22Rv1 (cell line): Measurements from ENCODE around the gene SMAD6.

Source experiments
- H3K27ac ChIP-seq: fragments of 450-650 bp; 2 replicates; pipeline ENCODE4 v1.5.1; 2017
- ZFX ChIP-seq: fragments of 450-650 bp; IDR thresholded peaks from 2 replicates; pipeline ENCODE4 v1.6.1; 2017; ENCODE audit warnings: antibody characterized with exemption, borderline replicate concordance
- TF ChIP-seq, protein P1 (sequence below): fragments of 450-650 bp; IDR thresholded peaks from 2 replicates; pipeline ENCODE4 v1.5.1; 2017; ENCODE audit warnings: mild to moderate bottlenecking

Gene SMAD6

DNA sequence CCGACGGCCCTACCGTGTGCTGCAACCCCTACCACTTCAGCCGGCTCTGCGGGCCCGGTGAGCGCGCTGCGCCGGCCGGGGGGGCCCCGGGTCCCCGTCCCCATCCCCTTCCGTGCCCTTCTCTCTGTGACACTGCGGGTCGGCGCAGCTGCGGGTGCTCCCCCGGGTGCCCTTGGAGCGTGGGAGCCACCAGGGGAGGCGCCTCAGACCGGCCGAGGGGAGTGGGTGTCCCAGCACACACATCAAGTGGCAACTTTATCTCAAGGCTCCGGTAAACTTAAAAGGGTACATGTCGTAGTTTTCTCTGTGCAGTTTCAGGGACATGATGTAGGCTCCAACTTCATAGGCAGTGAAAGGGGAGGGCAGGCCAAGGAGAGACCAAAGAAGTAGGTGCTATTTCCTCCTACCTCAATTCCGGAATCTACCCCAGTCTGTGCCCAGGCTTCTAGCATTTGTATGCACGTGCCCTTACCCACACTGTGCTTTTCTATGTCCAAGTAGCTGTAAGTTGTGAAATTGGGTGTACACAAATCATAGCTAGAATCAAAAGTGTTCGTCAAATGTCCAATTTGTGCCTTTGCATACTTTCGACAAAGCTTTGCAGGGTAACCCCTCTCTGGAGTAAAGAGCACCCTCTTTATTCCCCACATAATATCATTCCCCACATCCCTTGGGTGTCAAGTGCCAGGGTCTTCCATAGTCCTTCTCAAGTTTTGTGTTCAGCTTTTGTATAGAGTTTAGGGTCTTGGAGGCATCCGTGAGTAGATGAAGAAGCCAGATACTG, 2.2 kb downstream of the SMAD6 start:
- TF ChIP-seq, protein P1, sequence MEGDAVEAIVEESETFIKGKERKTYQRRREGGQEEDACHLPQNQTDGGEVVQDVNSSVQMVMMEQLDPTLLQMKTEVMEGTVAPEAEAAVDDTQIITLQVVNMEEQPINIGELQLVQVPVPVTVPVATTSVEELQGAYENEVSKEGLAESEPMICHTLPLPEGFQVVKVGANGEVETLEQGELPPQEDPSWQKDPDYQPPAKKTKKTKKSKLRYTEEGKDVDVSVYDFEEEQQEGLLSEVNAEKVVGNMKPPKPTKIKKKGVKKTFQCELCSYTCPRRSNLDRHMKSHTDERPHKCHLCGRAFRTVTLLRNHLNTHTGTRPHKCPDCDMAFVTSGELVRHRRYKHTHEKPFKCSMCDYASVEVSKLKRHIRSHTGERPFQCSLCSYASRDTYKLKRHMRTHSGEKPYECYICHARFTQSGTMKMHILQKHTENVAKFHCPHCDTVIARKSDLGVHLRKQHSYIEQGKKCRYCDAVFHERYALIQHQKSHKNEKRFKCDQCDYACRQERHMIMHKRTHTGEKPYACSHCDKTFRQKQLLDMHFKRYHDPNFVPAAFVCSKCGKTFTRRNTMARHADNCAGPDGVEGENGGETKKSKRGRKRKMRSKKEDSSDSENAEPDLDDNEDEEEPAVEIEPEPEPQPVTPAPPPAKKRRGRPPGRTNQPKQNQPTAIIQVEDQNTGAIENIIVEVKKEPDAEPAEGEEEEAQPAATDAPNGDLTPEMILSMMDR: no peak
- no peak for TF ChIP-seq ZFX
- peak overlapping the region; percentile 99 for H3K27ac ChIP-seq

DNA sequence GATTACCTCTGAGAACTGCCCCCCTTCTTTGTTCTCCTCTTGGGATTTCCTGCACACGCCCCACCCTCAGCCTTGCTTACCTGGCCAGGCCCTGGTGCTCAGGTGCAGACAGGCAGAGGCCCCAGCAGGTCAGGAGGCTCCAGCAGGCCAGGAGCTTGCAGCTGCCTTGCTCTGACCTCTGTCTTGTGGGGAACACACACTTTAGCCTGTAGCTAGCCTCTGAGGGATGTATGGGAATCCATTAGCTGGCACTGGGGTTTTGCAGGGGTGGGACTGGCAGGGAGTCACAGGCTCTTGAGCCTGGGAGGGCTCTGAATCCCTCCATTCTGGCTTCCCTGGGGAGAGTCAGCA, 2.7 kb downstream of the SMAD6 start:
- no peak overlapping the region for H3K27ac ChIP-seq
- TF ChIP-seq, protein P1: no peak
- TF ChIP-seq ZFX: no peak

DNA sequence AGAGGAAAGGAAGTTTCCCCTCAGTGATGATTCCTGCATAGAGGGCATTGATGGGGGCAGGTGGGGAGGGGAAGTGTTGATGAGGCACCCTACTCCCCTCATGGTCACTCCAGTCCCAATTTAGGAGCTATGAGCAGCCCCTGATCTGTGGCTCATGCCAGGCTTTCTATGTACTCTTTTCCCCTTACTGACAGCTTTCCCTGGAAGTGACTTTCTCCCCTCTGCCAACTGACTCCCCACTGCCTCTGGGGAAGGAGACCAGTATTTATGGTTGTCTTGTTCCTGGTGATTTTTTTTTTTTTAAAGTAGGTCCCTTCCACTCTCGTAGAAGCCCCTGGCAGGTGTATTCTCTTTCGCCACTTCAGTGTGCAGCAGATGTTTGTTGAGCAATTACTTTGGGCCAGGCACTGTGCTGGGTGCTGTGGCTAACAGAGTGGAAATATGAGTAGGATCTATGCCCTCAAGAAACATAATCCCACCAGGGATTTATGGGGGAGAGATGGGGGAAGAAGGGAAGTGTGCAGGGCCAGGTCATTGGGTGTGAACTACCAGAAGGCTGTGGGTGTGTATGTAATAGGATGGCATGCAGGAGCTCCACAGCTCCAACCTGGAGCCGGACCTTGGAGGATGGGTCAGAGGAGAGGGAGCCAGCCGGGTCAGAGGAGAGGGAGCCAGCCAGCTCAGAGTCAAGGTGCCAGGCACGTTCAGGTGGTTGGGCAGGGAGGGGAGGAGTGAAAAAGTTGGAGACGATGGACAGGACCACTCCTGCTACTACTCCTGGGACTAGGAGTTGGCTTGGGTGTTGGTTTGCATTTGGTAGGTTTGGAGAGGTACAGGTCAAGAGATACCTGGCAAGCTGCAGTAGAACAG, 3.5 kb downstream of the SMAD6 start:
- TF ChIP-seq, protein P1: no peak
- no peak for TF ChIP-seq ZFX
- H3K27ac ChIP-seq: no peak overlapping the region

DNA sequence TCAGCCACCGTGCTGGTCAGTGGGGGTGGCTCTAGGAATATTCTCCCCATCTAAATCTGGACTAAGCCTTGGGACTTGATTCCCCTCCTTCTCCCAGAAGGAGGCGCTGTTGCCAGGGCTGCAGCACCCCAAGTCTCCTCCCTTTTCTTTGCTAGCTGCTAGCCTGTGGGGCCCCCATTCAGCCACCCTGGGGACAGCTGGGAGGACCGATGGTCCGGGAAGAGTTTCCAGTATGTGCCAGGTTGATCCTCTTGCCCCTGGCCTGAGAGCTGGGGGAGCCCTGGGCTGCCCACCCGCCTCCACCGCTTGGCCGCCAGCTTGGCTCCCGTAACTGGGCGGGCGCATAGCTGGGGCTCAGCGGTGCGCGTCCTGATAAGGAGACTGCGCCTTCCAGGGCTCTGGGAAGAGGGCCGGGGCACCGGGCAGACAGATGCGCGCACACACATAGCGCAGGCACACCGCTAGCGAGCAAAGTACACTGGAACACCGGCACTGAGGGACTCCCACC, 4.2 kb downstream of the SMAD6 start:
- no peak overlapping the region for H3K27ac ChIP-seq
- TF ChIP-seq, protein P1: peak; percentile 62
- no peak for TF ChIP-seq ZFX

DNA sequence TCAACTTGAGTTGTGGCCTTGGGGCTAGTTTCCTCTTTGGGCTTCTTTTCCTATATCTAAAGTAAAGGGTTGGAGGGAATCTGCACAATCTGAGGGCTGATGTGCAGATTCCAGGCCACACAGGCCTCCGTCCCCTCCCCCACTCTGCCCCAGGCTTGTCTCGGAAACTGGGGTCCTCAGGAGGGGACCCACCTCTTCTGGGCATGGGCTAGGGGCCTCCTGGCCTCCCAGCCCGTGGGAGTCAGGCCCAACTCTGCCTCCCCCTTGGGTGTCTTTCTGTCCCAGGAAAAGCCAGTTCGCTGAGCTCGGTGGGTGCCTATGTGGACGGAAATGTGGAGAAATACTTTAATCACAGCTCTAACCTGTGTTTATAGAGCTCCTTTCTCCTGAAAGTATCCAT, 4.8 kb downstream of the SMAD6 start:
- TF ChIP-seq, protein P1: no peak
- TF ChIP-seq ZFX: no peak

DNA sequence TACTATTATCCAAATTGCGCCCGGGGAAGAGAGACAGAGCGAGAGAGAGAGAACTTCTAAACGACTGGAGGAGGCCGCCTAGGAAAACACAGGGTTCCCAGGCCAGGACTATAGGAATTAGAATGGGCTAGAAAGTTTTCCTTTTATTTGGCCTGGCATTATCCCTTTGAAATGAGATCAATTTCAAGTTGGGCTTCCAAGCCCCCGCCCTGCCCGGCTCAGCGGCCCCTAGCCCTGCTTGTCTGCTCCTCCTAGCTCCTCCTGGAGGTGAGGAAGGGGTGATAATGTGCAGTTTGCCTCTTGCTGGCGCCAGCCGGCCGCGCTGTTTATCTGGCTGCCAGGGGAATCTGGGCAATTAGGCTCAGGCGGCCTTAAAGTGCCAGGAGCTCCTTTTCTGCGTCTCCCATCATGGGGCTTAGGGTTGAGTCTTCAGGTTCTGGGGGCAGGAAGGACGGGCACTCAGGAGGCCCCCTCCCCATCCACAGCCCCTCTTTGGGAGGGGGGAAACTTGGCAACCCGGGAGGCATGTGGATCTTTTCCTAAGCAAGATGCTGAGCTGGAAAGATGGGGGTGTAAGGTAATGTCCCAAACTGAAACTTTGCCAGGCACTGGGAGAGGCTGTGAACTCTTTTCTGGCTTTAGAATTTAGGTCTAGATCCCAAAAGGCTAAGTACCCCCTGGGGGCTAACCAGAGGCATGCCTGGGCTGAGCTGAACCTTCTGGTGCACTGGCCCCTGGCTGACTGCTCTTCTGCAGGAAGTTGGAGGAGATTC, 5.5 kb downstream of the SMAD6 start:
- TF ChIP-seq, protein P1: no peak
- no peak for TF ChIP-seq ZFX
- no peak overlapping the region for H3K27ac ChIP-seq

More for the DNA sequence above, 4.8 kb downstream of the SMAD6 start:
- H3K27ac ChIP-seq: no peak overlapping the region
